ENCODE measurements around the gene TMEM54.

Gene TMEM54

GRCh38 chr1:32860566-32860965, 40.6 kb downstream of the TMEM54 start:
- no peak for DNase-seq

GRCh38 chr1:32859915-32860314, 41.3 kb downstream of the TMEM54 start:
- no peak for DNase-seq

GRCh38 chr1:32858791-32859190, 42.4 kb downstream of the TMEM54 start:
- DNase-seq: no peak

- DNase-seq: no peak
Observed at GRCh38 chr1:32858136-32858535, 43.1 kb downstream of the TMEM54 start.

GRCh38 chr1:32855861-32856617, 45.1 kb downstream of the TMEM54 start:
- DNase-seq: no peak

- no peak for DNase-seq
Observed at GRCh38 chr1:32848354-32849063, 52.7 kb downstream of the TMEM54 start.

All from GF-D8 (cell line).